AG09309 (cell line): Measurements from ENCODE around the gene SORCS3.

Experiments used
- DNase-seq: peaks from one replicate; pipeline ENCODE4 v3.0.0-alpha.2; 2010; ENCODE audit warnings: low read depth
- H3K4me3 ChIP-seq: 2 replicates; pipeline ENCODE4 v1.5.1; 2011; ENCODE audit warnings: mild to moderate bottlenecking, low read depth, low read length, moderate library complexity; ENCODE audit not compliant: control insufficient read depth
- CTCF ChIP-seq: IDR thresholded peaks from 2 replicates; pipeline ENCODE4 v1.5.1; 2011; ENCODE audit warnings: mild to moderate bottlenecking, low read depth, low read length, inconsistent platforms; ENCODE audit not compliant: insufficient read depth, control insufficient read depth; ENCODE audit errors: missing control alignments

SORCS3 gene

GRCh38 chr10:105210546-105210945 lies 569.5 kb downstream of the SORCS3 start:
- no peak overlapping the region for H3K4me3 ChIP-seq
- DNase-seq = no peak
- TF ChIP-seq CTCF = no peak

- no peak overlapping the region for H3K4me3 ChIP-seq
- no peak for TF ChIP-seq CTCF
- no peak for DNase-seq
Observed at GRCh38 chr10:105237685-105238084, 596.6 kb downstream of the SORCS3 start.

GRCh38 chr10:105239311-105240219 lies 598.5 kb downstream of the SORCS3 start:
- no peak for DNase-seq
- H3K4me3 ChIP-seq = no peak overlapping the region
- TF ChIP-seq CTCF = no peak

- DNase-seq = no peak
- H3K4me3 ChIP-seq = no peak overlapping the region
- TF ChIP-seq CTCF = no peak
Observed at GRCh38 chr10:105241254-105241653, 600.2 kb downstream of the SORCS3 start.

GRCh38 chr10:105243381-105243780 lies 602.3 kb downstream of the SORCS3 start:
- no peak for TF ChIP-seq CTCF
- H3K4me3 ChIP-seq = no peak overlapping the region
- no peak for DNase-seq

GRCh38 chr10:105243825-105244224 lies 602.7 kb downstream of the SORCS3 start:
- DNase-seq = no peak
- no peak for TF ChIP-seq CTCF
- H3K4me3 ChIP-seq = no peak overlapping the region
